H9 (cell line): ENCODE results near the gene SYMPK. TPM values are rescaled to one million over a fixed set of nuclear protein-coding genes. Genes with fewer than 3 reads are reported as not detected.

Source experiments
- DNase-seq: peaks from one replicate; pipeline ENCODE4 v3.0.0-alpha.2; 2017
- H2AFZ ChIP-seq: one replicate; pipeline ENCODE4 v1.6.1; 2013; ENCODE audit warnings: mild to moderate bottlenecking, low read length, control low read depth, moderate library complexity
- H2AK5ac ChIP-seq: 2 replicates; pipeline ENCODE4 v1.6.1; 2013; ENCODE audit warnings: low read length, control low read depth, mixed read lengths; ENCODE audit not compliant: insufficient read length
- H2BK120ac ChIP-seq: one replicate; pipeline ENCODE4 v1.6.1; 2013; ENCODE audit warnings: low read depth, mild to moderate bottlenecking, low read length, control low read depth, inconsistent platforms; ENCODE audit not compliant: poor library complexity, severe bottlenecking
- H2BK12ac ChIP-seq: 2 replicates; pipeline ENCODE4 v1.6.1; 2013; ENCODE audit warnings: low read length, control low read depth, mixed read lengths, low read depth; ENCODE audit not compliant: insufficient read length
- H2BK15ac ChIP-seq: 2 replicates; pipeline ENCODE4 v1.6.1; 2013; ENCODE audit warnings: low read depth, low read length, control low read depth
- H2BK20ac ChIP-seq: one replicate; pipeline ENCODE4 v1.6.1; 2013; ENCODE audit warnings: low read depth, mild to moderate bottlenecking, low read length, control low read depth, inconsistent platforms; ENCODE audit not compliant: poor library complexity, severe bottlenecking
- H2BK5ac ChIP-seq: 2 replicates; pipeline ENCODE4 v1.6.1; 2013; ENCODE audit warnings: low read length, control low read depth, mixed read lengths; ENCODE audit not compliant: insufficient read length
- H3K14ac ChIP-seq: 2 replicates; pipeline ENCODE4 v1.6.1; 2013; ENCODE audit warnings: low read length, control low read depth; ENCODE audit not compliant: insufficient read depth
- H3K18ac ChIP-seq: 2 replicates; pipeline ENCODE4 v1.6.1; 2013; ENCODE audit warnings: low read depth, mild to moderate bottlenecking, mixed read lengths, low read length, control low read depth; ENCODE audit not compliant: insufficient read length
- H3K23ac ChIP-seq: 2 replicates; pipeline ENCODE4 v1.6.1; 2013; ENCODE audit warnings: low read length, control low read depth, mixed read lengths, low read depth; ENCODE audit not compliant: insufficient read length
- H3K23me2 ChIP-seq: 2 replicates; pipeline ENCODE4 v1.6.1; 2013; ENCODE audit warnings: low read depth, mild to moderate bottlenecking, mixed read lengths, low read length, control low read depth; ENCODE audit not compliant: insufficient read length, poor library complexity, severe bottlenecking
- H3K27ac ChIP-seq: 2 replicates; pipeline ENCODE4 v1.5.1; 2013; ENCODE audit warnings: low read length, control low read depth, mixed read lengths, low read depth; ENCODE audit not compliant: insufficient read length
- H3K27me3 ChIP-seq: 2 replicates; pipeline ENCODE4 v1.6.1; 2013; ENCODE audit warnings: low read length, control low read depth, inconsistent platforms; ENCODE audit not compliant: insufficient read depth
- H3K4ac ChIP-seq: 2 replicates; pipeline ENCODE4 v1.6.1; 2013; ENCODE audit warnings: low read depth, mild to moderate bottlenecking, control low read depth, inconsistent platforms, low read length, moderate library complexity
- H3K4me1 ChIP-seq: 2 replicates; pipeline ENCODE4 v1.6.1; 2013; ENCODE audit warnings: low read length, control low read depth, inconsistent platforms; ENCODE audit not compliant: insufficient read depth
- H3K4me2 ChIP-seq: 2 replicates; pipeline ENCODE4 v1.6.1; 2013; ENCODE audit warnings: low read length, control low read depth, mixed read lengths; ENCODE audit not compliant: insufficient read length, insufficient read depth
- H3K56ac ChIP-seq: 2 replicates; pipeline ENCODE4 v1.6.1; 2013; ENCODE audit warnings: low read depth, mild to moderate bottlenecking, mixed read lengths, low read length, control low read depth; ENCODE audit not compliant: insufficient read length
- H3K79me1 ChIP-seq: 2 replicates; pipeline ENCODE4 v1.6.1; 2013; ENCODE audit warnings: low read depth, mild to moderate bottlenecking, moderate library complexity, low read length, control low read depth, inconsistent platforms; ENCODE audit not compliant: insufficient read depth, poor library complexity, severe bottlenecking
- H3K79me2 ChIP-seq: 2 replicates; pipeline ENCODE4 v1.6.1; 2013; ENCODE audit warnings: low read length, control low read depth, inconsistent platforms; ENCODE audit not compliant: insufficient read depth
- H3K9ac ChIP-seq: 2 replicates; pipeline ENCODE4 v1.6.1; 2013; ENCODE audit warnings: low read length, control low read depth, mixed read lengths; ENCODE audit not compliant: insufficient read length; ENCODE audit errors: extremely low read depth
- H3K9me3 ChIP-seq: one replicate; pipeline ENCODE4 v1.6.1; 2013; ENCODE audit warnings: low read depth, low read length, inconsistent platforms; ENCODE audit not compliant: control insufficient read depth
- H3T11ph ChIP-seq: one replicate; pipeline ENCODE4 v1.6.1; 2013; ENCODE audit warnings: mild to moderate bottlenecking, low read length, control low read depth, inconsistent platforms
- H4K20me1 ChIP-seq: one replicate; pipeline ENCODE4 v1.6.1; 2013; ENCODE audit not compliant: control insufficient read depth, insufficient read length, insufficient read depth
- H4K5ac ChIP-seq: 2 replicates; pipeline ENCODE4 v1.6.1; 2013; ENCODE audit warnings: low read depth, mild to moderate bottlenecking, mixed read lengths, low read length, control low read depth; ENCODE audit not compliant: insufficient read length
- H4K8ac ChIP-seq: replicated peaks from 2 replicates; pipeline ENCODE4 v1.6.1; 2013; ENCODE audit warnings: low read length, control low read depth, mixed read lengths, low read depth; ENCODE audit not compliant: insufficient read length
- H4K91ac ChIP-seq: 2 replicates; pipeline ENCODE4 v1.6.1; 2013; ENCODE audit warnings: low read depth, mild to moderate bottlenecking, moderate library complexity, mixed read lengths, low read length, control low read depth; ENCODE audit not compliant: insufficient read length
- H3K27ac Mint-ChIP-seq, 3 experiments: 2 replicates in 2 of 3; 3 replicates in 1 of 3; pipeline ENCODE4 v1.8.0; 2020 to 2021; ENCODE audit warnings: mixed read lengths in 3 of 3, mild to moderate bottlenecking in 1 of 3, moderate library complexity in 1 of 3
- H3K27me3 Mint-ChIP-seq: 2 replicates; pipeline ENCODE4 v1.8.0; 2021; ENCODE audit warnings: low read depth, mild to moderate bottlenecking, moderate library complexity, mixed read lengths
- H3K36me3 Mint-ChIP-seq, 3 experiments: 2 replicates in 2 of 3; 3 replicates in 1 of 3; pipeline ENCODE4 v1.8.0; 2020 to 2021; ENCODE audit warnings: low read depth in 3 of 3, mixed read lengths in 3 of 3; ENCODE audit not compliant: insufficient read depth in 1 of 3
- H3K4me1 Mint-ChIP-seq, 2 experiments: 2 replicates each; pipeline ENCODE4 v1.8.0; 2020; ENCODE audit warnings: mixed read lengths in 2 of 2
- H3K4me3 Mint-ChIP-seq, 2 experiments: 2 replicates in 1 of 2; 3 replicates in 1 of 2; pipeline ENCODE4 v1.8.0; 2020 to 2021; ENCODE audit warnings: mild to moderate bottlenecking in 2 of 2, mixed read lengths in 2 of 2, moderate library complexity in 1 of 2
- H3K9me3 Mint-ChIP-seq, 2 experiments: 2 replicates in 1 of 2; 3 replicates in 1 of 2; pipeline ENCODE4 v1.8.0; 2020; ENCODE audit warnings: mild to moderate bottlenecking in 2 of 2, mixed read lengths in 2 of 2, moderate library complexity in 1 of 2
- CTCF ChIP-seq: fragments of 200-600 bp; sonication (generic); conservative IDR thresholded peaks from 3 replicates; pipeline ENCODE4 v1.8.0; 2021; ENCODE audit warnings: antibody characterized with exemption, mild to moderate bottlenecking
- WGBS: extraction: QIAGEN DNeasy Blood & Tissue Kit; methylation state at CpG from one replicate; pipeline ENCODE4 v1.1.7; 2013; ENCODE audit warnings: missing lambda C conversion rate, low lambda C conversion rate, mixed read lengths; ENCODE audit not compliant: insufficient read length; ENCODE audit errors: extremely low coverage; 5-methylcytosine and 5-hydroxymethylcytosine counted together
- total RNA-seq: library from RNA; stranded (reverse); gene quantifications from 2 replicates; pipeline ENCODE4 v1.2.1, GENCODE V29; 2021

SYMPK gene
- total RNA-seq, 1 experiment from 2014 or later = 104 TPM

- H3K4me2 ChIP-seq = no peak overlapping the region
- no peak overlapping the region for H2BK20ac ChIP-seq
- no peak overlapping the region for H2BK12ac ChIP-seq
- H3K27ac ChIP-seq = no peak overlapping the region
- H3K36me3 Mint-ChIP-seq = peaks cover 22 to 57% (median 52%) of the 10 kb centered on the region in 3 experiments
- H3K56ac ChIP-seq = no peak overlapping the region
- DNase-seq = no peak
- no peak overlapping the region for H3K9ac ChIP-seq
- peaks cover 8 to 23% of the 10 kb centered on the region in 2 experiments for H3K4me1 Mint-ChIP-seq
- no peak overlapping the region for H2AFZ ChIP-seq
- peak overlapping the region in 1 of 2 experiments; percentile 35; a peak in 1 of 5 replicates for H3K4me3 Mint-ChIP-seq
- no peak overlapping the region for H4K91ac ChIP-seq
- no peak for TF ChIP-seq CTCF
- peaks cover 2% of the 10 kb centered on the region; the same call in 1 of the 2 replicates for H3K4me1 ChIP-seq
- H3K23ac ChIP-seq = no peak overlapping the region
- H3K18ac ChIP-seq = no peak overlapping the region
- H3K27ac Mint-ChIP-seq = no peak overlapping the region
- no peak overlapping the region for H2BK120ac ChIP-seq
- no peaks in the 10 kb centered on the region for H4K20me1 ChIP-seq
- no peak overlapping the region for H2AK5ac ChIP-seq
- no peaks in the 10 kb centered on the region for H3K27me3 ChIP-seq
- no peaks in the 10 kb centered on the region for H3K79me2 ChIP-seq
- H3K9me3 ChIP-seq = no peaks in the 10 kb centered on the region
- no peak overlapping the region for H3K4ac ChIP-seq
- H3K23me2 ChIP-seq = no peaks in the 10 kb centered on the region
- H4K5ac ChIP-seq = no peak overlapping the region
- peaks cover 7% of the 10 kb centered on the region for H3K27me3 Mint-ChIP-seq
- H3K9me3 Mint-ChIP-seq = no peaks in the 10 kb centered on the region
- no peak overlapping the region for H3T11ph ChIP-seq
- no peak overlapping the region for H2BK5ac ChIP-seq
- no peak overlapping the region for H4K8ac ChIP-seq
- no peak overlapping the region for H3K14ac ChIP-seq
- H2BK15ac ChIP-seq = no peak overlapping the region; the same call in 1 of the 2 replicates
- no CpG with 5 or more reads among the region's 57 CpGs for WGBS
- peaks cover 2% of the 10 kb centered on the region for H3K79me1 ChIP-seq
Measured at GRCh38 chr19:45785781-45786532, 77.0 kb downstream of the SYMPK start.
